B cell (primary cell): Measurements from ENCODE around the gene RBM7. TPM values are rescaled to one million over a fixed set of nuclear protein-coding genes. Genes with fewer than 3 reads are reported as not detected.

Source experiments
- ATAC-seq: fragments of 200-7000 bp; cut with Tn5 transposase; one replicate; pipeline ENCODE4 v1.10.0; 2021; ENCODE audit warnings: low read depth, mild to moderate bottlenecking, moderate number of reproducible peaks, moderate library complexity
- CTCF ChIA-PET: fragments of 350-600 bp; sonication (Branson Sonifier 250); formaldehyde crosslinking; loops from one replicate; lab custom pipeline; 2021; ENCODE audit warnings: antibody characterized with exemption, inconsistent platforms; lab: Charles Lee
- POLR2A ChIA-PET: fragments of 350-600 bp; sonication (Branson Sonifier 250); formaldehyde crosslinking; loops from one replicate; lab custom pipeline; 2021; ENCODE audit warnings: antibody characterized with exemption; lab: Charles Lee
- DNase-seq: peaks from one replicate; pipeline ENCODE4 v3.0.0; 2013
- H2AFZ ChIP-seq: 2 replicates; pipeline ENCODE4 v1.6.1; 2012; ENCODE audit warnings: mild to moderate bottlenecking, low read depth, low read length; ENCODE audit not compliant: insufficient read depth, poor library complexity, severe bottlenecking
- H3K27ac ChIP-seq, 2 donors: 1 replicate in 1 of 2; 2 replicates in 1 of 2; pipeline ENCODE4 v1.5.1; 2012 to 2013; ENCODE audit warnings: low read length in 2 of 2, mild to moderate bottlenecking in 2 of 2, moderate library complexity in 1 of 2
- H3K27me3 ChIP-seq, 4 experiments: fragments of 200-600 bp in 1 of 4; sonication (generic) in 1 of 4; replicated peaks in 1 of 4; 1 replicate in 2 of 4; 2 replicates in 2 of 4; pipeline versions ENCODE4 v1.6.1 to v1.7.0; 2013 to 2016; ENCODE audit warnings: low read length in 3 of 4, mild to moderate bottlenecking in 2 of 4, mixed read lengths in 1 of 4, moderate library complexity in 1 of 4; ENCODE audit not compliant: insufficient read depth in 4 of 4, control insufficient read depth in 3 of 4; ENCODE audit errors: control extremely low read depth in 1 of 4
- H3K36me3 ChIP-seq, 2 experiments: replicated peaks in 1 of 2; 1 replicate in 1 of 2; 2 replicates in 1 of 2; pipeline versions ENCODE4 v1.6.1 to v1.7.1; 2013; ENCODE audit warnings: low read length in 1 of 2; ENCODE audit not compliant: insufficient read depth in 2 of 2, control insufficient read depth in 1 of 2; ENCODE audit errors: control extremely low read depth in 1 of 2, extremely low read depth in 1 of 2
- H3K4me1 ChIP-seq, 2 donors: fragments of 200-600 bp in 1 of 2; sonication (generic) in 1 of 2; 1 replicate in 1 of 2; 2 replicates in 1 of 2; pipeline versions ENCODE4 v1.5.1 to v1.6.1; 2013 to 2017; ENCODE audit warnings: low read length in 2 of 2; ENCODE audit not compliant: control insufficient read depth in 2 of 2, insufficient read depth in 2 of 2
- H3K4me2 ChIP-seq: replicated peaks from 2 replicates; pipeline ENCODE3; 2012; ENCODE audit warnings: mild to moderate bottlenecking, low read depth, low read length; ENCODE audit not compliant: poor library complexity, severe bottlenecking
- H3K4me3 ChIP-seq, 5 experiments: fragments of 200-600 bp in 1 of 5; sonication (generic) in 1 of 5; 1 replicate in 3 of 5; 2 replicates in 2 of 5; pipeline versions ENCODE4 v1.5.1 to v1.7.0; 2011 to 2016; ENCODE audit warnings: low read length in 4 of 5, mild to moderate bottlenecking in 4 of 5, low read depth in 2 of 5, control low read depth in 1 of 5, moderate library complexity in 1 of 5; ENCODE audit not compliant: insufficient read depth in 1 of 5; ENCODE audit errors: control extremely low read depth in 1 of 5, extremely low read depth in 1 of 5
- H3K79me2 ChIP-seq: fragments of 200-600 bp; sonication (generic); one replicate; pipeline ENCODE4 v1.6.0; 2016; ENCODE audit warnings: low read length; ENCODE audit not compliant: control insufficient read depth, insufficient read depth
- H3K9ac ChIP-seq: fragments of 200-600 bp; sonication (generic); 2 replicates; pipeline ENCODE4 v1.6.1; 2017; ENCODE audit warnings: mild to moderate bottlenecking, low read length, moderate library complexity
- H3K9me3 ChIP-seq, 3 donors: one replicate each; pipeline versions ENCODE4 v1.6.1 to v1.7.1; 2013; ENCODE audit warnings: low read length in 2 of 3; ENCODE audit not compliant: control insufficient read depth in 2 of 3, insufficient read depth in 1 of 3; ENCODE audit errors: control extremely low read depth in 1 of 3
- H4K20me1 ChIP-seq: 2 replicates; pipeline ENCODE4 v1.6.0; 2012; ENCODE audit warnings: mild to moderate bottlenecking, low read length; ENCODE audit not compliant: insufficient read depth, control insufficient read depth, poor library complexity, severe bottlenecking
- H3K27ac Mint-ChIP-seq: one replicate; pipeline ENCODE4 v1.8.0; 2021; ENCODE audit warnings: mixed read lengths
- H3K27me3 Mint-ChIP-seq: one replicate; pipeline ENCODE4 v1.8.0; 2021; ENCODE audit warnings: mixed read lengths
- H3K4me1 Mint-ChIP-seq: one replicate; pipeline ENCODE4 v1.8.0; 2021; ENCODE audit warnings: mixed read lengths
- H3K4me3 Mint-ChIP-seq: one replicate; pipeline ENCODE4 v1.8.0; 2021; ENCODE audit warnings: mixed read lengths
- H3K9me3 Mint-ChIP-seq: one replicate; pipeline ENCODE4 v1.8.0; 2022; ENCODE audit warnings: mixed read lengths; ENCODE audit not compliant: insufficient read depth
- CTCF ChIP-seq: fragments of 200-600 bp; IDR thresholded peaks from one replicate; pipeline ENCODE4 v1.8.0; 2022; ENCODE audit warnings: antibody characterized with exemption, mild to moderate bottlenecking
- EZH2 ChIP-seq: IDR thresholded peaks from 2 replicates; pipeline ENCODE4 v1.6.1; 2012; ENCODE audit warnings: borderline replicate concordance, low read depth, mild to moderate bottlenecking, moderate library complexity, low read length; ENCODE audit not compliant: insufficient read depth, poor library complexity, severe bottlenecking
- WGBS: methylation state at CpG from one replicate; pipeline ENCODE4 v1.1.5; 2013; ENCODE audit warnings: missing lambda C conversion rate; ENCODE audit not compliant: insufficient coverage; 5-methylcytosine and 5-hydroxymethylcytosine counted together
- intact Hi-C: fragments of 100-400 bp; cut with micrococcal nuclease; formaldehyde crosslinking; loops from one replicate; pipeline ENCODE4 v1.10.0; 2022
- polyA plus RNA-seq: library from polyadenylated mRNA; depleted of rRNA; stranded (reverse); fragments of >200 nt; gene quantifications from 2 replicates; pipeline ENCODE4 v1.2.3, GENCODE V29; 2012
- total RNA-seq, 2 donors: library from RNA; stranded (reverse); fragments of 120-200 nt in 1 of 2; gene quantifications; 1 replicate in 1 of 2; 2 replicates in 1 of 2; pipeline versions ENCODE4 v1.2.3 to v1.2.4, GENCODE V29; 2013 to 2022

RBM7 gene
- total and polyA plus RNA-seq, 2 donors (not counting 1 experiment from before 2014, with no cell fraction given): 26.3 to 36.1 TPM

DNA sequence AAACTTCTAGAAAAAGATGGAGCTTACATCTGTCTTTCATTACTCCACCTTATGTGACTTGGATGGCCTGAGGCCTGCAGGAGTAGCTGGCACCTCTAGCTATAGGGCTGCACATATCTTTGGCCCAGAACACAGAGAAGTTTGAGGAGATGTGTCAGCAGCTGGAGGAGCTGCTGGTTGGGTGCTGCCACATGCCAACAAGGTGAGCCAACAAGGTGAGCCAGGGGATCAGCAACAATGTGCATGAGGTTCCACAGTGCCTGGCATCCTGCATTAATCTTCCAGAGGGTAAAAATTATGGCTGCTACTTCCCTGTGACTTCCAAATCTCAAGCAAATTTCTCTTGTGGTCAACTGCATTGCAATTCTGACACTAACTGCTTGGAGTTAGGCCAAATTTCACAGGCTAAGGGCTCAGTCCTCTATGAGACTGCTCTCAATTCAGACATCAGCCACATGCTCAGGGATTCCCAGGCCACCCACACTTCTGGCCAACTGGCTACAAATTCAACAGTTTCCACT is 16.0 kb downstream of the RBM7 start:
- POLR2A ChIA-PET: no interaction called here
- Mint-ChIP-seq H3K27ac (no peak overlapping the region), H3K4me1 (peaks cover 2% of the 10 kb centered on the region), H3K9me3 (no peaks in the 10 kb centered on the region), H3K4me3 (no peak overlapping the region), H3K27me3 (no peaks in the 10 kb centered on the region)
- Histone ChIP-seq H3K4me2 (no peak overlapping the region), H4K20me1 (no peaks in the 10 kb centered on the region), H3K9me3 (no peaks in the 10 kb centered on the region), H3K79me2 (no peaks in the 10 kb centered on the region), H3K27me3 (no peaks in the 10 kb centered on the region), H3K4me3 (no peak overlapping the region), H3K9ac (no peak overlapping the region), H2AFZ (no peak overlapping the region), H3K36me3 (no peaks in the 10 kb centered on the region), H3K4me1 (no peaks in the 10 kb centered on the region), H3K27ac (no peak overlapping the region)
- DNase-seq (no peak), ATAC-seq (no peak)
- intact Hi-C loops: no loop called here
- TF ChIP-seq CTCF (no peak), EZH2 (no peak)
- CTCF ChIA-PET: no interaction called here

GRCh38 chr11:114426280-114426679 is 25.8 kb downstream of the RBM7 start:
- CTCF ChIA-PET: no interaction called here
- no peak overlapping the region for H3K27ac Mint-ChIP-seq

More at GRCh38 chr11:114426280-114426679, 25.8 kb downstream of the RBM7 start:
- peaks cover 0 to 10% (median 0%) of the 10 kb centered on the region in 3 donors for H3K9me3 ChIP-seq
- Mint-ChIP-seq H3K9me3 (no peaks in the 10 kb centered on the region), H3K4me3 (no peak overlapping the region), H3K4me1 (no peaks in the 10 kb centered on the region), H3K27me3 (no peaks in the 10 kb centered on the region)
- TF ChIP-seq CTCF (no peak), EZH2 (no peak)
- 100% methylated on average over 3 of the region's 4 CpGs for WGBS
- no peaks in the 10 kb centered on the region for H3K27me3 ChIP-seq
- DNase-seq (no peak), ATAC-seq (no peak)
- H3K36me3 ChIP-seq: no peaks in the 10 kb centered on the region
- H4K20me1 ChIP-seq: no peaks in the 10 kb centered on the region
- no peak overlapping the region for H3K27ac ChIP-seq
- no peak overlapping the region for H2AFZ ChIP-seq
- intact Hi-C loops: no loop called here
- H3K79me2 ChIP-seq: no peaks in the 10 kb centered on the region
- no peak overlapping the region for H3K4me2 ChIP-seq
- no peak overlapping the region for H3K4me3 ChIP-seq
- POLR2A ChIA-PET: no interaction called here
- H3K4me1 ChIP-seq: no peaks in the 10 kb centered on the region
- H3K9ac ChIP-seq: no peak overlapping the region
